Adrenal gland (tissue), 5 donors: ENCODE data around the gene PER3.

ENCODE experiments used
- CTCF ChIP-seq, 6 experiments: fragments of 450-650 bp in 4 of 6; fragments of 200-600 bp in 2 of 6; sonication (generic) in 1 of 6; IDR thresholded peaks; 1 replicate in 5 of 6; 2 replicates in 1 of 6; pipeline versions ENCODE4 v1.5.1 to v1.8.0; 2016 to 2021; ENCODE audit warnings: antibody characterized with exemption in 6 of 6, mild to moderate bottlenecking in 2 of 6, moderate library complexity in 1 of 6
- POLR2A ChIP-seq, 2 donors: fragments of 450-650 bp; IDR thresholded peaks; one replicate each; pipeline ENCODE4 v1.6.1; 2017; ENCODE audit warnings: antibody characterized with exemption in 2 of 2, mild to moderate bottlenecking in 2 of 2, moderate library complexity in 1 of 2
- donor health status: DM: no; HTN: no; CAD: no.

DNA sequence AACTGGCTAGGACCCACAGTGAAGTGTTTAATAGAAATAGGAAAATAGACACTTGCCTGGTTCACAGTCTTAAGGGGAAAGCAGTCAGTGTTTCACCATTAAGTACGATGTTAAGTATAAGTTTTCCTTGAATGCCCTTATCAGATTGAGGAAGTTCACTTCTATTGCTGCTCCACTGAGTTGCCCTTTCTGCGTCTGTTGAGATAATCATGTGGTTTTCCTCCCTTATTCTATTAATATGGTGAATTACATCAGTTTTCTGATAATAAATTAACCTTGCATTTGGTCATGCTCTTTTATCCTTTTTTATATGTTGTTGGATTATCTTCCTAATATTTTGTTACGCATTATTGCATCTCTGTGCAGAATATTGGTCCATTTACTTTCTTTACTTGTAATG is 47.4 kb downstream of the PER3 start:
- TF ChIP-seq CTCF (IDR thresholded peaks at IDR 0.05) (no peak), POLR2A (IDR thresholded peaks at IDR 0.05) (no peak)
